22Rv1 (cell line): ENCODE results near the gene ONECUT3.

Experiments
- ZFX ChIP-seq: fragments of 450-650 bp; IDR thresholded peaks from 2 replicates; pipeline ENCODE4 v1.6.1; 2017; ENCODE audit warnings: antibody characterized with exemption, borderline replicate concordance
- TF ChIP-seq, protein P1 (sequence below): fragments of 450-650 bp; IDR thresholded peaks from 2 replicates; pipeline ENCODE4 v1.5.1; 2017; ENCODE audit warnings: mild to moderate bottlenecking

DNA sequence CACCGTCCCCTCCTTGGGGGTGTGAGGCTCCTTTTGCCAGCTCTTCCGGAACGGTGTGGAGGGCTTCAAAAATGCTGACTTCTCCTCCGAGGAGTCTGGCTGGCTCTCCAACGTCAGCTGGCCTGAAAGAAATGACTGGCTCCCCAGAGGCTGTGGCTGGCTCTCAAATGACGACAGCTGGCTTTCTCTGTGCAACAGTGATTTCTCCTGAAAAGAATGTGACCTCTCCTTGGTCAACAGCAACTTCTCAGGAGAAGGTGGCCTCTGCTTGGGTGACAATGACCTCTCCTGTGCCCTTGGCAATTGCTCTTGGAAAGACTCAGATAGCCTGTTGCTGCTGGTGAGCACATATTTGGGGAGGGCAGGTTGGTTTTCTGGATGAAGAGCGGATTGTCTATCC is 29.2 kb downstream of the ONECUT3 start:
- TF ChIP-seq, protein P1, sequence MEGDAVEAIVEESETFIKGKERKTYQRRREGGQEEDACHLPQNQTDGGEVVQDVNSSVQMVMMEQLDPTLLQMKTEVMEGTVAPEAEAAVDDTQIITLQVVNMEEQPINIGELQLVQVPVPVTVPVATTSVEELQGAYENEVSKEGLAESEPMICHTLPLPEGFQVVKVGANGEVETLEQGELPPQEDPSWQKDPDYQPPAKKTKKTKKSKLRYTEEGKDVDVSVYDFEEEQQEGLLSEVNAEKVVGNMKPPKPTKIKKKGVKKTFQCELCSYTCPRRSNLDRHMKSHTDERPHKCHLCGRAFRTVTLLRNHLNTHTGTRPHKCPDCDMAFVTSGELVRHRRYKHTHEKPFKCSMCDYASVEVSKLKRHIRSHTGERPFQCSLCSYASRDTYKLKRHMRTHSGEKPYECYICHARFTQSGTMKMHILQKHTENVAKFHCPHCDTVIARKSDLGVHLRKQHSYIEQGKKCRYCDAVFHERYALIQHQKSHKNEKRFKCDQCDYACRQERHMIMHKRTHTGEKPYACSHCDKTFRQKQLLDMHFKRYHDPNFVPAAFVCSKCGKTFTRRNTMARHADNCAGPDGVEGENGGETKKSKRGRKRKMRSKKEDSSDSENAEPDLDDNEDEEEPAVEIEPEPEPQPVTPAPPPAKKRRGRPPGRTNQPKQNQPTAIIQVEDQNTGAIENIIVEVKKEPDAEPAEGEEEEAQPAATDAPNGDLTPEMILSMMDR: no peak
- no peak for TF ChIP-seq ZFX
